H9 (cell line): Measurements from ENCODE around the gene VAV2. TPM values are rescaled to one million over a fixed set of nuclear protein-coding genes. Genes with fewer than 3 reads are reported as not detected.

Source experiments
- DNase-seq: peaks from one replicate; pipeline ENCODE4 v3.0.0-alpha.2; 2017
- H2AFZ ChIP-seq: one replicate; pipeline ENCODE4 v1.6.1; 2013; ENCODE audit warnings: mild to moderate bottlenecking, low read length, control low read depth, moderate library complexity
- H2AK5ac ChIP-seq: 2 replicates; pipeline ENCODE4 v1.6.1; 2013; ENCODE audit warnings: low read length, control low read depth, mixed read lengths; ENCODE audit not compliant: insufficient read length
- H2BK120ac ChIP-seq: one replicate; pipeline ENCODE4 v1.6.1; 2013; ENCODE audit warnings: low read depth, mild to moderate bottlenecking, low read length, control low read depth, inconsistent platforms; ENCODE audit not compliant: poor library complexity, severe bottlenecking
- H2BK12ac ChIP-seq: 2 replicates; pipeline ENCODE4 v1.6.1; 2013; ENCODE audit warnings: low read length, control low read depth, mixed read lengths, low read depth; ENCODE audit not compliant: insufficient read length
- H2BK15ac ChIP-seq: 2 replicates; pipeline ENCODE4 v1.6.1; 2013; ENCODE audit warnings: low read depth, low read length, control low read depth
- H2BK20ac ChIP-seq: one replicate; pipeline ENCODE4 v1.6.1; 2013; ENCODE audit warnings: low read depth, mild to moderate bottlenecking, low read length, control low read depth, inconsistent platforms; ENCODE audit not compliant: poor library complexity, severe bottlenecking
- H2BK5ac ChIP-seq: 2 replicates; pipeline ENCODE4 v1.6.1; 2013; ENCODE audit warnings: low read length, control low read depth, mixed read lengths; ENCODE audit not compliant: insufficient read length
- H3K14ac ChIP-seq: 2 replicates; pipeline ENCODE4 v1.6.1; 2013; ENCODE audit warnings: low read length, control low read depth; ENCODE audit not compliant: insufficient read depth
- H3K18ac ChIP-seq: 2 replicates; pipeline ENCODE4 v1.6.1; 2013; ENCODE audit warnings: low read depth, mild to moderate bottlenecking, mixed read lengths, low read length, control low read depth; ENCODE audit not compliant: insufficient read length
- H3K23ac ChIP-seq: 2 replicates; pipeline ENCODE4 v1.6.1; 2013; ENCODE audit warnings: low read length, control low read depth, mixed read lengths, low read depth; ENCODE audit not compliant: insufficient read length
- H3K23me2 ChIP-seq: 2 replicates; pipeline ENCODE4 v1.6.1; 2013; ENCODE audit warnings: low read depth, mild to moderate bottlenecking, mixed read lengths, low read length, control low read depth; ENCODE audit not compliant: insufficient read length, poor library complexity, severe bottlenecking
- H3K27ac ChIP-seq: 2 replicates; pipeline ENCODE4 v1.5.1; 2013; ENCODE audit warnings: low read length, control low read depth, mixed read lengths, low read depth; ENCODE audit not compliant: insufficient read length
- H3K27me3 ChIP-seq: 2 replicates; pipeline ENCODE4 v1.6.1; 2013; ENCODE audit warnings: low read length, control low read depth, inconsistent platforms; ENCODE audit not compliant: insufficient read depth
- H3K4ac ChIP-seq: 2 replicates; pipeline ENCODE4 v1.6.1; 2013; ENCODE audit warnings: low read depth, mild to moderate bottlenecking, control low read depth, inconsistent platforms, low read length, moderate library complexity
- H3K4me1 ChIP-seq: 2 replicates; pipeline ENCODE4 v1.6.1; 2013; ENCODE audit warnings: low read length, control low read depth, inconsistent platforms; ENCODE audit not compliant: insufficient read depth
- H3K4me2 ChIP-seq: 2 replicates; pipeline ENCODE4 v1.6.1; 2013; ENCODE audit warnings: low read length, control low read depth, mixed read lengths; ENCODE audit not compliant: insufficient read length, insufficient read depth
- H3K56ac ChIP-seq: 2 replicates; pipeline ENCODE4 v1.6.1; 2013; ENCODE audit warnings: low read depth, mild to moderate bottlenecking, mixed read lengths, low read length, control low read depth; ENCODE audit not compliant: insufficient read length
- H3K79me1 ChIP-seq: 2 replicates; pipeline ENCODE4 v1.6.1; 2013; ENCODE audit warnings: low read depth, mild to moderate bottlenecking, moderate library complexity, low read length, control low read depth, inconsistent platforms; ENCODE audit not compliant: insufficient read depth, poor library complexity, severe bottlenecking
- H3K79me2 ChIP-seq: 2 replicates; pipeline ENCODE4 v1.6.1; 2013; ENCODE audit warnings: low read length, control low read depth, inconsistent platforms; ENCODE audit not compliant: insufficient read depth
- H3K9ac ChIP-seq: 2 replicates; pipeline ENCODE4 v1.6.1; 2013; ENCODE audit warnings: low read length, control low read depth, mixed read lengths; ENCODE audit not compliant: insufficient read length; ENCODE audit errors: extremely low read depth
- H3K9me3 ChIP-seq: one replicate; pipeline ENCODE4 v1.6.1; 2013; ENCODE audit warnings: low read depth, low read length, inconsistent platforms; ENCODE audit not compliant: control insufficient read depth
- H3T11ph ChIP-seq: one replicate; pipeline ENCODE4 v1.6.1; 2013; ENCODE audit warnings: mild to moderate bottlenecking, low read length, control low read depth, inconsistent platforms
- H4K20me1 ChIP-seq: one replicate; pipeline ENCODE4 v1.6.1; 2013; ENCODE audit not compliant: control insufficient read depth, insufficient read length, insufficient read depth
- H4K5ac ChIP-seq: 2 replicates; pipeline ENCODE4 v1.6.1; 2013; ENCODE audit warnings: low read depth, mild to moderate bottlenecking, mixed read lengths, low read length, control low read depth; ENCODE audit not compliant: insufficient read length
- H4K8ac ChIP-seq: replicated peaks from 2 replicates; pipeline ENCODE4 v1.6.1; 2013; ENCODE audit warnings: low read length, control low read depth, mixed read lengths, low read depth; ENCODE audit not compliant: insufficient read length
- H4K91ac ChIP-seq: 2 replicates; pipeline ENCODE4 v1.6.1; 2013; ENCODE audit warnings: low read depth, mild to moderate bottlenecking, moderate library complexity, mixed read lengths, low read length, control low read depth; ENCODE audit not compliant: insufficient read length
- H3K27ac Mint-ChIP-seq, 3 experiments: 2 replicates in 2 of 3; 3 replicates in 1 of 3; pipeline ENCODE4 v1.8.0; 2020 to 2021; ENCODE audit warnings: mixed read lengths in 3 of 3, mild to moderate bottlenecking in 1 of 3, moderate library complexity in 1 of 3
- H3K27me3 Mint-ChIP-seq: 2 replicates; pipeline ENCODE4 v1.8.0; 2021; ENCODE audit warnings: low read depth, mild to moderate bottlenecking, moderate library complexity, mixed read lengths
- H3K36me3 Mint-ChIP-seq, 3 experiments: 2 replicates in 2 of 3; 3 replicates in 1 of 3; pipeline ENCODE4 v1.8.0; 2020 to 2021; ENCODE audit warnings: low read depth in 3 of 3, mixed read lengths in 3 of 3; ENCODE audit not compliant: insufficient read depth in 1 of 3
- H3K4me1 Mint-ChIP-seq, 2 experiments: 2 replicates each; pipeline ENCODE4 v1.8.0; 2020; ENCODE audit warnings: mixed read lengths in 2 of 2
- H3K4me3 Mint-ChIP-seq, 2 experiments: 2 replicates in 1 of 2; 3 replicates in 1 of 2; pipeline ENCODE4 v1.8.0; 2020 to 2021; ENCODE audit warnings: mild to moderate bottlenecking in 2 of 2, mixed read lengths in 2 of 2, moderate library complexity in 1 of 2
- H3K9me3 Mint-ChIP-seq, 2 experiments: 2 replicates in 1 of 2; 3 replicates in 1 of 2; pipeline ENCODE4 v1.8.0; 2020; ENCODE audit warnings: mild to moderate bottlenecking in 2 of 2, mixed read lengths in 2 of 2, moderate library complexity in 1 of 2
- CTCF ChIP-seq: fragments of 200-600 bp; sonication (generic); conservative IDR thresholded peaks from 3 replicates; pipeline ENCODE4 v1.8.0; 2021; ENCODE audit warnings: antibody characterized with exemption, mild to moderate bottlenecking
- WGBS: extraction: QIAGEN DNeasy Blood & Tissue Kit; methylation state at CpG from one replicate; pipeline ENCODE4 v1.1.7; 2013; ENCODE audit warnings: missing lambda C conversion rate, low lambda C conversion rate, mixed read lengths; ENCODE audit not compliant: insufficient read length; ENCODE audit errors: extremely low coverage; 5-methylcytosine and 5-hydroxymethylcytosine counted together
- total RNA-seq: library from RNA; stranded (reverse); gene quantifications from 2 replicates; pipeline ENCODE4 v1.2.1, GENCODE V29; 2021

The VAV2 gene
- total RNA-seq, 1 experiment from 2014 or later: 58.7 TPM

GRCh38 chr9:134007571-134007970 lies 15.4 kb upstream of the VAV2 start:
- H3K23me2 ChIP-seq: no peaks in the 10 kb centered on the region
- WGBS: no CpG with 5 or more reads among the region's 9 CpGs
- no peak overlapping the region for H2AK5ac ChIP-seq
- H3K14ac ChIP-seq: no peak overlapping the region
- TF ChIP-seq CTCF: no peak
- no peaks in the 10 kb centered on the region for H3K27me3 ChIP-seq
- no peak overlapping the region for H2AFZ ChIP-seq
- no peak overlapping the region for H3K4ac ChIP-seq
- no peaks in the 10 kb centered on the region for H4K20me1 ChIP-seq
- no peak overlapping the region for H3K4me2 ChIP-seq
- H3K79me2 ChIP-seq: no peaks in the 10 kb centered on the region
- no peak overlapping the region for H3K23ac ChIP-seq
- H3K27me3 Mint-ChIP-seq: peaks cover 12% of the 10 kb centered on the region
- H3K27ac ChIP-seq: no peak overlapping the region
- no peak for DNase-seq
- no peak overlapping the region for H4K5ac ChIP-seq
- no peak overlapping the region for H2BK15ac ChIP-seq
- H3K4me1 Mint-ChIP-seq: no peaks in the 10 kb centered on the region
- peaks cover 4 to 5% (median 5%) of the 10 kb centered on the region in 3 experiments; a peak in 5 of 7 replicates for H3K36me3 Mint-ChIP-seq
- H3K56ac ChIP-seq: no peak overlapping the region
- H3K9me3 ChIP-seq: peaks cover 13% of the 10 kb centered on the region
- no peak overlapping the region for H3K4me3 Mint-ChIP-seq
- H4K8ac ChIP-seq: no peak overlapping the region
- no peak overlapping the region for H3K27ac Mint-ChIP-seq
- H3K79me1 ChIP-seq: no peaks in the 10 kb centered on the region
- H2BK12ac ChIP-seq: no peak overlapping the region
- no peak overlapping the region for H2BK5ac ChIP-seq
- peaks cover 17 to 21% of the 10 kb centered on the region in 2 experiments for H3K9me3 Mint-ChIP-seq
- H3K4me1 ChIP-seq: no peaks in the 10 kb centered on the region
- H3K18ac ChIP-seq: no peak overlapping the region
- no peak overlapping the region for H4K91ac ChIP-seq
- no peak overlapping the region for H3K9ac ChIP-seq
- no peak overlapping the region for H2BK120ac ChIP-seq
- no peak overlapping the region for H2BK20ac ChIP-seq
- no peak overlapping the region for H3T11ph ChIP-seq
